HG03342 (cell line): ENCODE measurements around the gene ZCCHC14.
"Not testable (repeated sequence)": the region's sequence is repeated elsewhere in the genome, so short reads cannot be mapped to it uniquely, and the experiment has no call there.

ENCODE experiments used
- ATAC-seq: cut with Tn5 transposase; IDR thresholded peaks from one replicate; pipeline ENCODE4 v1.9.1; 2021; ENCODE audit warnings: mild to moderate bottlenecking, moderate library complexity; ENCODE audit not compliant: unreplicated experiment

ZCCHC14 gene

GRCh38 chr16:87525352-87525751 lies 32.5 kb upstream of the ZCCHC14 start:
- ATAC-seq = no peak

- no peak for ATAC-seq
These were observed 31.6 kb upstream of the ZCCHC14 start for GRCh38 chr16:87524407-87524806.

DNA sequence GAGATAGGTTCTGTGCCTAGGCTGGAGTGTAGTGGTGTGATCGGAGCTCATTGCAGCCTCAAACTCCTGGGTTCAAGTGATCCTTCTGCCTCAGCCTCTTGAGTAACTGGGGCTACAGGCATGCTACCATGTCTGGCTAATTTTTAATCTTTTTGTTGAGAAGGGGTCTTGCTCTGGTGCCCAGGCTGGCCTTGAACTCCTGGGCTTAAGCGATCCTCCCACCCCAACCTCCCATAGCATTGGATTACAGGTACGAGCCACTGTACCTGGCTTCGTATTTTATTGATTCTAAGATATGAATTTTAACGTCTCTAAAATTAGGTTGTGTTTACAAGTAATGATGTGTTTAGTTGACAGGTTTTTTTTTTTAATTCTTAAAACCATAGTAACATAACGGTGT lies 30.8 kb upstream of the ZCCHC14 start:
- not testable (repeated sequence) for ATAC-seq

- ATAC-seq = not testable (repeated sequence)
These were observed 28.9 kb upstream of the ZCCHC14 start for GRCh38 chr16:87521764-87522163.

DNA sequence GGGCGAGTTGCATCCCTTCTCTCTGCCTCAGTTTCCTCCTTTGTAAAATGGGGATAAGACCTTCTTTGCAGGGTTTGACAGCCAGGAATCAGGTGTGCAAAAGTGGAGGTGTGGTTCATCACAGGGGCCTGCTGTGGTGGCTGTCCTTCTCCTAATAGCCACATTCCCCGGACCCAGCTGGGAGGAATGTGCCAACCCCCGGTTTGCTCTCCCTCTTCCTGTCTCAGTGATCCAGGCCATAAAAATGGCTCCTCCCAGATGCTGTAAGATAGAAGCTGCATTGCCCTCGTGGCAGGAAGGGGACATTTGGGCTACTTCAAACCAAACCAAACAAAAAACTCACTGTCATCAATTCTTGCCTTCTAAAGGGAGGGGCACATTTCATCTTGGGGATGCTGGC lies 26.3 kb upstream of the ZCCHC14 start:
- ATAC-seq = not testable (repeated sequence)

GRCh38 chr16:87518430-87519051 lies 25.7 kb upstream of the ZCCHC14 start:
- ATAC-seq = not testable (repeated sequence)

- not testable (repeated sequence) for ATAC-seq
These were observed 25.0 kb upstream of the ZCCHC14 start for GRCh38 chr16:87517610-87518429.

DNA sequence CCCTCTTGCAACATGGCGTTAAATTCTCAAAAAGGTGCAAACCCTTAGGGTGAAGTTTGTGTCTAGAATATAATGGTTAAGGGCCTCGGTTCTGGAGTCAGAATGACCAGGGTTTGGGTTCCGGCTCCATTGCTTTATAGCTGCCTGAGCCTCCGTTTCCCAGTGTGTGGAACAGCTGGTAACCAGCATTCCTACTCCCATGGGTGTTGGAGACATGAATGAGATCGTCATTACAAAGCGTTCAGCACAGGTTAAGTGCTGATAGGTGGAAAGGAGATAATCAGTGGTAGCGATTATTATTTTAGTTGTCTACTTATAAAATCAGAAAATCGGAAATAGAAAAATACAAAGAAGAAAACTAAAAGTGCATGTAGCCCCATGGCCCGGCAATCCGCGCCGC lies 23.5 kb upstream of the ZCCHC14 start:
- no peak for ATAC-seq

GRCh38 chr16:87515475-87516330 lies 22.9 kb upstream of the ZCCHC14 start:
- ATAC-seq = no peak

- not testable (repeated sequence) for ATAC-seq
These were observed 17.0 kb upstream of the ZCCHC14 start for GRCh38 chr16:87509778-87510177.

- ATAC-seq = no peak
These were observed 14.7 kb upstream of the ZCCHC14 start for GRCh38 chr16:87507351-87508069.

- no peak for ATAC-seq
These were observed 13.9 kb upstream of the ZCCHC14 start for GRCh38 chr16:87506423-87507350.

DNA sequence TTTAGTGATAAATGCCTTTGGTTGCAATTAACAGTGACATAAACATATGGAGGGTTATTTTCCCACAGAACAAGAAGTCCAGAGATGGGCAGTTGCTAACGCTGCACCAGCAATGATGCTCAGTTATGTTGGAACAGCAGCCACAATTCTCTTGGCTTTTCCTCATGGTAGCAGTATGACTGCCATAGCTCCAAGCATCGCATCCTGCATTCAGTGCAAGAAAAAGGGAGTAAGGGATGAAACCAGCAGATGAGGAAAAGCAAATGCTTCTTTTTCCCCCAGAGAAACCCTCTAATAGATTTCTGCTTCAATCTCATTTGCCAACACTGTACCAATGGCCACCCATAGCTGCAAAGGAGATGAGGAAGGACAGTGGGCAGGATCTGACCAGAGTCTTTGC lies 13.0 kb upstream of the ZCCHC14 start:
- ATAC-seq = no peak

GRCh38 chr16:87503232-87503937 lies 10.6 kb upstream of the ZCCHC14 start:
- ATAC-seq = not testable (repeated sequence)

GRCh38 chr16:87502308-87502969 lies 9.6 kb upstream of the ZCCHC14 start:
- no peak for ATAC-seq

DNA sequence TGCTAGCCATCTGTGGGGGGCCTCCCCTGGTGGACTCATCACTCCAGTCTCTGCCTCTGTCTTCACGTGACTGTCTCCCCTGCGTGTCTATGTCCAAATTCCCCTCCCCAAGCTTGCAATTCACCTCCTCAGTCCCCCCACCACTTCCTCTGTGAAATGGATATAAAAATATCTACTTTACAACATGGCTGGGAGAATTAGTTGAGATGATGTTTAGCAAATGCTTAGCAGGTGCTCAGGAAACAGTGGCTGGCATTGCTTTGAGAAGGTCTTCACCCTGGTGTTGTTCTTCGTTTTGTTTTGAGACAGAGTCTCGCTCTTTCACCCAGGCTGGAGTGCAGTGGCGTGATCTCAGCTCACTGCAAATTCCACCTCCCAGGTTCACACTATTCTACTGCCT lies 8.3 kb upstream of the ZCCHC14 start:
- no peak for ATAC-seq

- ATAC-seq = no peak
These were observed 6.3 kb upstream of the ZCCHC14 start for GRCh38 chr16:87499189-87499486.

GRCh38 chr16:87498324-87499188 lies 5.7 kb upstream of the ZCCHC14 start:
- no peak for ATAC-seq
